Endothelial cell of umbilical vein (primary cell): ENCODE results near the gene SFTPB. TPM values are rescaled to one million over a fixed set of nuclear protein-coding genes. Genes with fewer than 3 reads are reported as not detected.
A peak's percentile ranks its signal among the peaks of the same experiment; 100 is the strongest.

Experiments used
- BruUV-seq: library from RNA; stranded (reverse); fragments of 400-500 nt; replicated peaks from 2 replicates; lab custom pipeline; 2021; lab: Mats Ljungman, UMichigan
- CTCF ChIA-PET: fragments of 300-600, 350-600 bp; sonication (Branson Sonifier 250); formaldehyde crosslinking; loops from one replicate; lab custom pipeline; 2021; ENCODE audit warnings: antibody characterized with exemption, inconsistent platforms; lab: Charles Lee
- POLR2A ChIA-PET: fragments of 300-600, 350-600 bp; sonication (Branson Sonifier 250); formaldehyde crosslinking; loops from one replicate; lab custom pipeline; 2021; ENCODE audit warnings: antibody characterized with exemption, inconsistent platforms; lab: Charles Lee
- DNase-seq: peaks from one replicate; pipeline ENCODE4 v3.0.0-alpha.2; 2011; ENCODE audit warnings: low read depth, low spot score
- FAIRE-seq: peaks from 2 replicates; lab custom pipeline; 2011; peaks lifted over from hg19 to GRCh38; lab: Jason Lieb, UNC
- H2AFZ ChIP-seq: 2 replicates; pipeline ENCODE4 v1.6.0; 2012; ENCODE audit warnings: low read depth, low read length, control low read depth, inconsistent platforms
- H3K27ac ChIP-seq: 2 replicates; pipeline ENCODE4 v1.5.1; 2011; ENCODE audit warnings: low read depth, mild to moderate bottlenecking, control low read depth, low read length, moderate library complexity; ENCODE audit not compliant: insufficient read depth
- H3K27me3 ChIP-seq, 2 experiments: 2 replicates each; pipeline versions ENCODE4 v1.6.0 to v1.6.1; 2011; ENCODE audit warnings: low read length in 2 of 2, mixed read lengths in 1 of 2; ENCODE audit not compliant: control insufficient read depth in 2 of 2, insufficient read depth in 2 of 2
- H3K36me3 ChIP-seq, 2 experiments: 2 replicates in 1 of 2; 3 replicates in 1 of 2; pipeline ENCODE4 v1.5.1; 2011; ENCODE audit warnings: low read length in 2 of 2, mild to moderate bottlenecking in 1 of 2, moderate library complexity in 1 of 2; ENCODE audit not compliant: control insufficient read depth in 2 of 2, insufficient read depth in 2 of 2; ENCODE audit errors: extremely low read depth in 1 of 2
- H3K4me1 ChIP-seq: 3 replicates; pipeline ENCODE4 v1.5.1; 2011; ENCODE audit warnings: mild to moderate bottlenecking, low read length; ENCODE audit not compliant: control insufficient read depth, insufficient read depth; ENCODE audit errors: extremely low read depth
- H3K4me2 ChIP-seq: 2 replicates; pipeline ENCODE4 v1.6.1; 2011; ENCODE audit warnings: low read length, control low read depth, mixed read lengths; ENCODE audit not compliant: insufficient read depth
- H3K4me3 ChIP-seq, 3 experiments: fragments of 200-600 bp in 1 of 3; sonication (generic), shearing (Covaris generic) in 1 of 3; replicated peaks in 1 of 3; 2 replicates each; pipeline ENCODE4 v1.5.1; 2011 to 2016; ENCODE audit warnings: control low read depth in 3 of 3, low read length in 3 of 3, mild to moderate bottlenecking in 2 of 3, inconsistent platforms in 1 of 3, low read depth in 1 of 3, moderate library complexity in 1 of 3; ENCODE audit not compliant: insufficient read depth in 1 of 3
- H3K79me2 ChIP-seq: 2 replicates; pipeline ENCODE4 v1.6.0; 2012; ENCODE audit warnings: low read length, inconsistent platforms; ENCODE audit not compliant: control insufficient read depth, insufficient read depth
- H3K9ac ChIP-seq: replicated peaks from 2 replicates; pipeline ENCODE3; 2011; ENCODE audit warnings: low read length, control low read depth; ENCODE audit not compliant: insufficient read depth; ENCODE audit errors: extremely low read depth
- H3K9me1 ChIP-seq: replicated peaks from 3 replicates; pipeline ENCODE4 v1.6.0; 2011; ENCODE audit warnings: mild to moderate bottlenecking, low read length; ENCODE audit not compliant: control insufficient read depth, insufficient read depth; ENCODE audit errors: extremely low read depth
- H3K9me3 ChIP-seq: replicated peaks from 2 replicates; pipeline ENCODE4 v1.5.1; 2012; ENCODE audit warnings: low read length, inconsistent platforms; ENCODE audit not compliant: control insufficient read depth, insufficient read depth
- H4K20me1 ChIP-seq: replicated peaks from 2 replicates; pipeline ENCODE3; 2011; ENCODE audit warnings: mild to moderate bottlenecking, low read length; ENCODE audit not compliant: control insufficient read depth, insufficient read depth; ENCODE audit errors: extremely low read depth
- CTCF ChIP-seq, 2 donors: IDR thresholded peaks; 1 replicate in 1 of 2; 2 replicates in 1 of 2; pipeline ENCODE4 v1.5.1; 2011; ENCODE audit warnings: low read length in 2 of 2, mild to moderate bottlenecking in 2 of 2, moderate library complexity in 2 of 2, control low read depth in 1 of 2, inconsistent platforms in 1 of 2, low read depth in 1 of 2; ENCODE audit not compliant: insufficient read depth in 1 of 2; ENCODE audit errors: extremely low read depth in 1 of 2
- FOS ChIP-seq: IDR thresholded peaks from 2 replicates; pipeline ENCODE4 v1.6.1; 2011; ENCODE audit warnings: mild to moderate bottlenecking, low read length, moderate library complexity, borderline replicate concordance; ENCODE audit not compliant: insufficient read depth
- GATA2 ChIP-seq: IDR thresholded peaks from 2 replicates; pipeline ENCODE4 v1.7.0; 2011; ENCODE audit warnings: low read depth, mild to moderate bottlenecking, moderate library complexity, mixed read lengths, low read length; ENCODE audit not compliant: insufficient read length, insufficient read depth
- MYC ChIP-seq: IDR thresholded peaks from one replicate; pipeline ENCODE4 v1.6.1; 2011; ENCODE audit warnings: mild to moderate bottlenecking, low read depth, low read length
- POLR2A ChIP-seq: IDR thresholded peaks from 2 replicates; pipeline ENCODE4 v1.6.1; 2012; ENCODE audit warnings: low read depth, mild to moderate bottlenecking, control low read depth, low read length
- POLR2AphosphoS5 ChIP-seq: IDR thresholded peaks from 2 replicates; pipeline ENCODE4 v1.6.1; 2012; ENCODE audit warnings: low read depth, mild to moderate bottlenecking, control low read depth, low read length, moderate library complexity; ENCODE audit not compliant: insufficient read depth
- dilution Hi-C: fragments of 300-500 bp; cut with MboI; formaldehyde crosslinking; loops from one replicate; pipeline ENCODE4 v1.15.0; 2019; ENCODE audit warnings: low sequenced_read_pairs; ENCODE audit not compliant: extremely low pct_ligation_motif_present
- intact Hi-C: fragments of 100-400 bp; cut with micrococcal nuclease; formaldehyde crosslinking; loops from one replicate; pipeline ENCODE4 v1.10.0; 2022
- polyA plus RNA-seq, 4 experiments: library from polyadenylated mRNA; depleted of rRNA in 3 of 4; stranded (reverse) in 3 of 4; unstranded in 1 of 4; fragments of >200 nt; gene quantifications; 2 replicates each; pipeline versions ENCODE4 v1.2.1 to v1.2.3, GENCODE V29; 2011 to 2012; ENCODE audit warnings: missing spikeins in 1 of 4
- total RNA-seq: library from RNA; stranded (reverse); gene quantifications from 2 replicates; pipeline ENCODE4 v1.2.3, GENCODE V29; 2021

The SFTPB gene
- total and polyA plus RNA-seq, 2 donors (not counting 3 experiments of a cell fraction or from before 2014, with no cell fraction given): not detected

- POLR2A ChIA-PET: no interaction called here
- Histone ChIP-seq H3K4me1 (peaks cover 16% of the 10 kb centered on the region), H3K9ac (no peak overlapping the region), H2AFZ (no peak overlapping the region), H3K79me2 (no peaks in the 10 kb centered on the region), H3K4me2 (peak overlapping the region; percentile 18), H3K9me3 (no peaks in the 10 kb centered on the region), H3K4me3 (no peak overlapping the region), H3K27ac (peak overlapping the region; percentile 42), H3K36me3 (peaks cover 12 to 29% of the 10 kb centered on the region in 2 experiments), H3K9me1 (no peaks in the 10 kb centered on the region), H3K27me3 (no peaks in the 10 kb centered on the region), H4K20me1 (no peaks in the 10 kb centered on the region)
- intact Hi-C loops: loop anchor here (2.0 to 10.0 kb wide), 3 partner anchors 29 to 475 kb away; no protein-coding TSS in a partner anchor
- CTCF ChIA-PET: interaction anchor here (0.6 to 4.2 kb wide), 36 partner anchors 9 to 456 kb away, joined by 3 to 138 read pairs (median 4); partner anchors contain the start of genes GNLY, POLR1A and PTCD3
- DNase-seq: peak; percentile 62
- TF ChIP-seq GATA2 (peak; percentile 54), FOS (peak; percentile 73), POLR2AphosphoS5 (no peak)
- no TSS peak for BruUV-seq
- peak; percentile 91 for FAIRE-seq
- dilution Hi-C loops: no loop called here
These were observed 18.5 kb downstream of the SFTPB start for GRCh38 chr2:85649201-85650190.

GRCh38 chr2:85648619-85649018 lies 19.4 kb downstream of the SFTPB start:
- Histone ChIP-seq H2AFZ (no peak overlapping the region), H3K4me1 (peaks cover 16% of the 10 kb centered on the region), H3K9me1 (no peaks in the 10 kb centered on the region), H3K9ac (no peak overlapping the region), H3K9me3 (no peaks in the 10 kb centered on the region), H3K4me3 (no peak overlapping the region), H3K36me3 (peaks cover 12 to 33% of the 10 kb centered on the region in 2 experiments), H4K20me1 (no peaks in the 10 kb centered on the region), H3K79me2 (no peaks in the 10 kb centered on the region), H3K4me2 (no peak overlapping the region), H3K27ac (peak overlapping the region; percentile 42), H3K27me3 (no peaks in the 10 kb centered on the region)
- FAIRE-seq (peak; percentile 89), DNase-seq (peak; percentile 66)
- ChIA-PET CTCF (interaction anchor here (0.6 to 4.2 kb wide), 34 partner anchors 10 to 457 kb away, joined by 3 to 138 read pairs (median 5); partner anchors contain the start of genes GNLY, POLR1A and PTCD3), POLR2A (no interaction called here)
- intact Hi-C loops (loop anchor here (1.0 to 10.0 kb wide), 5 partner anchors 30 to 476 kb away; no protein-coding TSS in a partner anchor), dilution Hi-C loops (no loop called here)
- BruUV-seq: no TSS peak
- no peak for TF ChIP-seq FOS
- TF ChIP-seq MYC: no peak
- TF ChIP-seq GATA2: no peak
- TF ChIP-seq CTCF (IDR thresholded peaks at IDR 0.05; ENCODE audit: extremely low read depth in 1 of 2, insufficient read depth in 1 of 2, low read depth in 1 of 2, low read length in 2 of 2): peak; percentile 65 to 72
- TF ChIP-seq POLR2A: no peak
